Activated effector memory CD4-positive, alpha-beta T cell treated with anti-CD3 and anti-CD28 coated beads, Interleukin-2, amount 50 U/mL, for 16 hours (primary cell): ENCODE measurements around the gene C12orf76.
"Not testable (repeated sequence)": the region's sequence is repeated elsewhere in the genome, so short reads cannot be mapped to it uniquely, and the experiment has no call there.

ENCODE experiments used
- DNase-seq: peaks from one replicate; pipeline ENCODE4 v3.0.0-alpha.2; 2020

The C12orf76 gene, protein sequence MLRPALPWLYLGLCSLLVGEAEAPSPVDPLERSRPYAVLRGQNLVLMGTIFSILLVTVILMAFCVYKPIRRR

DNA sequence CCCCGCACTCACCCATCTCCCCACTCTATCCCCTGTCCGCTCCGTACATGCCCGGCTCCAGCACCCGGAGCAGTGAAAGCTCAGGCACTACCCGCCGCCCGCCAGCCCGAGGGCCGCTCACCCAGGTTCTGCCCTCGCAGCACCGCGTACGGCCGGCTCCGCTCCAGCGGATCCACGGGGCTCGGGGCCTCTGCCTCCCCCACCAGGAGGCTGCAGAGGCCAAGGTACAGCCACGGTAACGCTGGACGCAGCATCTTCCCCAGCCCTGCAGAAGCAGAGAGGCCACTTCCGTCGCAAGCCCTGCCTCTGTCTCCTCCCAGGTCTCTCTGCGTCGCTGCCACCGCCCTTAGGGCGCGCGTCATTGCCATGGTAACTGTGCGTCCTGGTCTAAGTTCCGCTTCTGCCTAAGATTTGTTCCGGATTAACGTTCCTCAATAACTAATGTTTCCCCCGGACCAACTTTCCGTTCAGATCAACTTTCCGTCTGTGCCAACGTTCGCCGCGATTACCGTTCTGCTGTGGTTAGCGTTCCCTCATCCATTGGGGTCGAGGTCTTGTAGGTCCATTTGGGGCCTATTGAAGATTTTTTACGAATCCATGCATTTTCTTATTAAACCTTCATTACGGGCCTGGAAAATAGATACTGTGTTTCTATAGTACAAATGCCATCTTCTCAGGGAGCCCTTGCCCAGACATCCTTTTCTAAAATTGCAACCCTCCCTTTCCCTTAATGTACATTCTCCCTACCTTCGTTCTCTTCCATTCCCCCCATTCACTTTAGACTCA is at the start of gene C12orf76:
TSS of gene C12orf76 (minus strand) at position 281 of the 786 bp plus-strand sequence. CDS start at position 254, 27 bp downstream.
- peak; percentile 96 for DNase-seq

DNA sequence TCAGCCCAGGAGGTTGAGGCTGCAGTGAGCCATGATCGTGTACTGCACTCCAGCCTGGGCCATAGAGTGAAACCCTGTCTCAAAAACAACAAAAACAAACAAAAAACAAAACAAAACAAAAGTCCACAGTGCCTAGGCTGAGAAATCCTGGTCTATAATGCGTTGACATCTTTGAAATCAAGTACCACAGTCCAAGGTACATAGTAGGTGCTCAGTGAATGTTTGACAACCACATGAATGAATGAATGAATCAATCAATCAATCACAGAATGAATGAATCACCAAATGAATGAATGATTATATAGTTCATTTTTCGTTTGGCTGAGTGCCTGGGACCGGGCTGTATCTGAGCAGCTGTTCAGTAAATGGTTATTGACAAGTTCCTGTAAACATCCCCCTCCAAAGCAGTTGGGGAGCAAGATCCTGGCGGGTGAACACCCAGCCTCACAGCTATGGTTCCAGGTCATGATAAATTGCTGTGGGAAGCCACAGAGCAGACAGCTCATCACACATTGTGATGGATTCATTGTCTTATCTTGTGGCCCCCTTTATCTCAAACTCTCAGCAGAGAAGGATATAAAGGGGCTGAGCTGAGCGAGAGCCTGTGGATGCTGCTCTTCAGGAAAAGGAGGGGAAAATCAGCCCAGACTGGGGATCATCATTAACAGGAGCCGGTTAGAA is 45.4 kb upstream of the C12orf76 start:
- no peak for DNase-seq

DNA sequence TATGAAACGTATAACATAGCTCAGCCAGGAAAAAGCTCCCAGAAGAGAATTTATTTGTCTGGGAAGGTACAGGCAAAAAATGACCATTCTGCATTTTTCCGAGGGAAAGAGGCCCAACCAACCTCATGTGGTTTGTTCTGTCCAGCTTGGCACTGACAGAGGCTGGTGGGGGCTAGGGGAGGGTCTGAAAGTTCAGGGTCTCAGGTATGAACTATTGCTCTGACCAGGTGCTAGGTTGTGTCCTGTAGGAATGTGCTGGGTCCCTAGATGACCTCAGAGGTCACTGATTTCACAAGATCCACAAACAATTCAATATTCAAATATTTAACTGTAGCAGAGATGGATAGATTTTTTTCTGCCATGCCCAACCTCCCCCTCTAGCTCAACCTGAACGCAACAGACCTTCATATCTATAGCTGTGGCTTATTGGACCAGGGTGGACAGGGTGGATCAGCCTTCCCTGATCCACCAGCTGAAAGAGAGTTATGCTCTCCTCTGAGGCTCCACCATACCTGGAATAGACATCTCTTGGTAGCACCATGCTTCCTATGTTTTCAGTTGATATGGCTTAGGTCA is 42.9 kb upstream of the C12orf76 start:
- DNase-seq: no peak

DNA sequence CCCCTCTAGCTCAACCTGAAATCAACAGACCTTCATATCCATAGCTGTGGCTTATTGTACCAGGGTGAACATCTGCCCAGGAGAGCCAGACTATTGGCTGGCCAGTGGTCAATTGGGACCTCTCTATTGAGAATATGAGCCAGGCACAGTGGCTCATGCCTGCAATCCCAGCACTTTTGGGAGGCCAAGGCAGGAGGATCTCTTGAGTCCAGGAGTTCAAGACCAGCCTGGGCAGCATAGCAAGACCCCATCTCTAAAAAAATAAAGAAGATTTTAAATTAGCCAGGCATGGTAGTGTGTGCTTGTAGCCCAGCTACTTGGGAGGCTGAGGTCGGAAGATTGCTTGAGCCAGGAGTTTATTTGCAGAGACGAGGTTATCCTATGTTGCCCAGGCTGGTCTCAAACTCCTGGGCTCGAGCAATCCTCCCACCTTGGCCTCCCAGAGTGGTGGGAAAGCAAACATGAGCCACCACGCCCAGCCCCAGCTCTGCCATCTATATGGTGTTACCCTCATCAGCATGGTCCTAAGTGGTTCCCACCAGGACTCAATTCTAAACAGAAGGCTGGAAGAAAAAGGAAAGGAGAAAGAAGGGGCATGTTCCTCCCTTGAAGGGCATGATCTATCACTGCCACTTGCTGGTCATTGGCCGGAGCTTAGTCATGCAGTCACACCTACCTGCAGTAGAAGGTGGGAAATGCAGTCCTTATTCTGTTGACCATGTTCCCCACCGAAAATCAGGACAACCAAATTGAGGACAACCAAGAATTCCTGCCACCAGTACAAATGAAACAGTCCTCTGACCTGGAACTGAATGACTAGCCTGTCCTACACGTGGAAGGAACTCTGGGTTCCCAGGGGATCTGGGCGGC is 42.2 kb upstream of the C12orf76 start:
- DNase-seq: no peak

DNA sequence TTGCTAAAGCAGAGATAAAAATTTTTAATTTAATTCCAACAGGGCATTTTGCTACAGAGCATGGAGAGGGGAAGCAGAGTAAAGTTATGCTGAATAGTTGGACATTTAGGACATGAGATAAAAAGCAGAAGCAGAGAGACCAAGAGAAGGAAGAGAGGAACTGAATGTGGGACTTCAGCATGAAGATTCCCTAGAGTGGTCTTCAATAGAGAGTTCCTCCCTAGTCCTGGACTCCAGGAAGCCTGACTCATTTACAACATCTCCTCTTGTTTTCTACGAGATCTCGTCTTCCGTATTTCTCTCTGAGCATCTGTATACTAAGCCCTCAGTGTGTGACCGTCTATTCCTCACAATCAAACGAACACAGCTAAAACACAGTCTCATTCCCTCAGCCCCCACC is 40.6 kb upstream of the C12orf76 start:
- DNase-seq: no peak

DNA sequence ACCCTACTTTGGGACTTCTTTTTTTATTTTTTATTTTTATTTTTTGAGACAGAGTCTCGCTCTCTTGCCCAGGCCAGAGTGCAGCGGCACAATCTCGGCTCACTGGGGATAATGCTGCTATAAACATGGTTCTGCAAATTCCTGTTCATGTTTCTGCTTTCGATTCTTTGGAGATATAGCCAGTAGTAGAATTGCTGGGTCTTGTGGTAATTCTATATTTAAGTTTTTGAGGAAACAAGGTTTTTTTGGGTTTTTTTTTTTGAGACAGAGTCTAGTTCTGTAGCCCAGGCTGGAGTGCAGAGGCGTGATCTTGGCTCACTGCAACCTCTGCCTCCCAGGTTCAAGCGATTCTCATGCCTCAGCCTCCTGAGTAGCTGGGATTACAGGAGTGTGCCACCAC is 39.9 kb upstream of the C12orf76 start:
- not testable (repeated sequence) for DNase-seq

DNA sequence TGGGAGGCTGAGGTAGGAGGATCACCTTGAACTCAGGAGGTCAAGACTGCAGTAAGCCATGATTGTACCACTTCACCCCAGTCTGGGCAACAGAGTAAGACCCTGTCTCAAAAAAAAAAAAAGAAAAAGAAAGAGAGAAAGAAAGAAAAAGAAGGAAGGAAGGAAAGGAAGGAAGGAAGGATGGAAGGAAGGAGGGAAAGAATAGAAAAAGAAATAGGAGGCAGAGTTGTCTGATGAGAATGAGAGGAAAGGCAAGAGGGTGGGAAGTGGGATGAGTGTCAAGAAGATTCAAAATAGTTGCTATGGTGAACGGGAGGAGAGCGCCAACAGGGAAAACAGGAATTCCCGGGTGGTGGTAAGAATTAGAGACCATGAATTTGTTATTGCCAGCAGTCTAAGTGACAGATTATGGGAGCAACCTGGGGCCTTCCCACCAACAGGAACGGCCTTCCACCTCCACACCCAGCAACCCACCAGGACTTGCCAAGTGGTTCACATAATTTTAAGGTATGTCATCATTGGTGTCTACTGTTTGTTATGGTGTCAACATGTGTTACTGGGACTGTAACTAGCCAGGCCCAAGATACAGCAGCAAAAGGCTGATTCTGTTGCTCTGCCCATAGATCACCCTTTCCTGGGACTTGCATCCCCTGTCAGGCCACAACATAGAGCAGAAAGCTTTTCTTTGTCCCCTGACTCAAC is 36.1 kb upstream of the C12orf76 start:
- no peak for DNase-seq

DNA sequence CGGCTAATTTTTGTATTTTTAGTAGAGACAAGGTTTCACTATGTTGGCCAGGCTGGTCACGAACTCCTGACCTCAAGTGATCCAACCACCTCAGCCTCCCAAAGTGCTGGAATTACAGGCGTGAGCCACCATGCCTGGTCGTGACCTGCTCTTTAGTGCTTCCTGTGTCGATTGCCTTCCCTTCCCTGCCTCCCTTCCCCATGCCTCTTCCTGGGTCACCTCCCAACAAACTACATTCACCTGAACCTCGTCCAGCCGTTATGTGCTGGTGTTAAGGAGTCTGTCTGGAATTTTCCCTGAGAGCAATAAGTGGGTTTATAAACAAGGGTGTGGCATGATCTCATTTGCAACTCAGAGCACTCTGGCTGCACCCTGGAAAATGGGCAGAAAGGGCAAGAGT is 32.1 kb upstream of the C12orf76 start:
- no peak for DNase-seq

DNA sequence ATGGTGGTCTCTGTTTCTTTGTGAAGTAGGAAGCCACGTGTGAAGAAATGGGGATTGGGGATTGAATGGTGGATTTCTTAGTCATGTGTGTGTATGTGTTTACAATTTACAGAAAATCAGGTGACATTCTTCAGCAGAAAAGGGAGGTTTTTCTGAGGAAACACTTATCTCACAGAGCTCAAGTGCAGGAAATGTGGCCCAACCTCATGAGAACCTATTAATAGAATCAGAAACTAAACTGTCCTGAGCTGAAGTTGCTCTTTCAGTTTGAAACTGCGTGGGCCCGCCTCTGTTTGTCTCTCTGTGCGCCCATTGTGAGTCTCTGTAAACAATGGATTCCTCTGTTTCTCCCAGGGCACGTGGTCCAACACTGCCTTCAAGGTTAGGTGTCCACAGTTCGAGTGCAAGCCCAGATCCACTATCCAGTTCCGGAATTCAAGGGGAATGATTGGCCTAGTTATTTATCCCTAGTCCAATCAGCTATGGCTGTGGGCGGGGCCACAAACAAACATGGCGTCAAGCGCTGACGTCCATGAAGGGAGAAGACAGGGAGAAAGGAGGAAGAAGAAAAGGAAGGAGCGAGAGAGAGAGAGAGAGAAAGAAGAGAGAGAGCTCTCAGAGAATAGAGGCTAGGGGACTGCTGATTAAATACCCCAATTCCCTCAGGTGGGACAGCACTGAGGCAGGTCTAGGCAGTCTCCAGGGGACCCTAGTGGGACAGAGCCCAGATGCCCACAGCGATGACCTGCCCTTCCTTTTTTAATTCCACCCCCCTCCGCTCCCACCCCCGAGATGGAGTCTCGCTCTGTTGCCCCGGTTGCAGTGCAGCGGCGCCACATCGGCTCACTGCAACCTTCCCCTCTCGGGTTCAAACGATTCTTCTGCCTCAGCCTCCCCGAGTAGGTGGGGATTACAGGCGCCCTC is 31.4 kb upstream of the C12orf76 start:
- peak; percentile 89 for DNase-seq

DNA sequence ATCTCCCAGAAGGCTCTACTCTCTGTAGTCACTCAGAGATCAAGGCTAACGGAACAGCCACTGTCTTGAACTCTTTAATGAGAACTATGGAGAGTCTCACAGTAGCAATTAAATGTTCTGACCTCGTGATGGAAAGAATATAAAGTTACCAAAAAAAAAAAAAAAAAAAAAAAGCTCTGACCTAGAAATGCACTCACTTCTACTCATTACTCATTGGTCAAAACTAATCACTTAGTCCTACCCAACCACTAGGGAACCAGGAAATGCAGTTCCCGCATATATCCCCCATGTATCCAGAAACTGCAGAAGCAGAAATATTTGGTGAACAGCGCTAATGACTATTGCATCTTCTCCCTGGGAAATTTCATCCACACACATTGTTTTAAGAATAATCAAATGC is 29.5 kb upstream of the C12orf76 start:
- DNase-seq: no peak

DNA sequence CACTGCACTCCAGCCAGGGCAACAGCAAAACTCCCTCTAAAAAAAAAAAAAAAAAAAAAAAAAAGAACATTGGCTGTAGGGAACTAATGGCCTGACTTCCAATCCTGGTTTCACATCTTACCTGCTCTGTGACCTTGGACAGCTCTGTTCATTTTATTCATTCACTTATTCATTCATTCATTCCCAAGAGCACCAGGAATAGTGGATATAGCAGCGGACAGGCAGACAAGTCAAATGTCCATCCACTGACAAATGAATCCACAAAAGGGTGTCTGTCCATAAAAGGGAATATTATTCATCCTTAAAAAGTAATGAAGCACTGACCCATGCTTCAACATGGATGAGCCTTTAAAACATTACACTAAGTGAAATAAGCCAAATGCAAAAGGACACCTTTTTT is 27.6 kb upstream of the C12orf76 start:
- no peak for DNase-seq

DNA sequence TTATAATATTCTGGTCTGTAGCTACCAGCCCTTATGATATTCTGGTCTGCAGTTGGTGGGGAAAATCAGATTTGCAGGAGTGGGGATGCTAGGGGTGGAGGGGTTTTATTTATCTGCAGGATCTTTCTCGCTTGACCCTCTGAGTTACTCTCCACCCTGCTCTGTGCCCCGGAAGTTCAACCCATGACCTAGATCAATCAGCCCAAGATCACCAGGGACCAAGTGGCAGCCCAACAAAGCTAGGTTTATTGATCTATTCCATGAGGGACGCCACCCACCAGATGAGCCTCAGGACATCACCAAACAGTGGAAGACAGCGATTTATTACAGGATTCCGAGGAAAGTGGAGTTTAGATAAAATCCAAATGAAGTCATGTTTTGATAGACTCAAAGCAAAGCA is 25.8 kb upstream of the C12orf76 start:
- no peak for DNase-seq

DNA sequence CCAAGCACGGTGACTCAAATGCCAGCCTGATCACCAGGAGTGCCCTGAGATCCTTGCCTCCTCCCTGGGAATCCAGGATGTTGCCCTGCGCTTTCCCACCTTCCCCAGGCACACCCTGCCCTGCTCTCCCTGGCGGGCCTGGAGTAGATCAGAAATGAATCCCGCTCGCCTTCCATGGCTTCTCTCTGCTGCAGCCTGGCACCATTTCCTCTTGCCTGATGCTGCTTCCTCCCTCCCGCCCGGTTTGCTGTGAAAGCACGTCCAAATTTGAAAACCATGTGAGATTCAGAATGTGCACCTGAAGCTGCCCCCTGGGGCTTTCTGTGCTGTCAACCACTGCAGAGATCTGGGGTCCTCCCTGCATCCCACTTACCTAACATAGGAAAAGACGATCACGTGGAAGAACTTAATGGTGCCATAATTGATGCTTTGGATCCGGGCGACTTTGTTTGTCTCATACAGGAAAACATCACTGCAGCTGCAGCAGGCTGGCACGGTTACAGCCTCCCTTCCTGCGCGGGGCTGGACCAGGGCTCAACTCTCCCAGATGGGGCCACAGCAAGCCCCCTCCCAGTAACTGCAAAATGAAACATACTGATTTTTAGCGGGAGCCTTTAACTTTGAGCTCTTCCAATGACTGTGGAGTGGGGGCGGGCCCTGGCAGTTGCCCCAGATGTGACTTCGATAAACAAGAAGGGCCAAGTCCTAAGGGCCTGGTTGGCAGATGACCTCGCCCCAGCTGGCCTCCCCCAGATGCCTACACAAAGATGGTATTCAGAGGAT is 24.9 kb upstream of the C12orf76 start:
- DNase-seq: peak; percentile 72

DNA sequence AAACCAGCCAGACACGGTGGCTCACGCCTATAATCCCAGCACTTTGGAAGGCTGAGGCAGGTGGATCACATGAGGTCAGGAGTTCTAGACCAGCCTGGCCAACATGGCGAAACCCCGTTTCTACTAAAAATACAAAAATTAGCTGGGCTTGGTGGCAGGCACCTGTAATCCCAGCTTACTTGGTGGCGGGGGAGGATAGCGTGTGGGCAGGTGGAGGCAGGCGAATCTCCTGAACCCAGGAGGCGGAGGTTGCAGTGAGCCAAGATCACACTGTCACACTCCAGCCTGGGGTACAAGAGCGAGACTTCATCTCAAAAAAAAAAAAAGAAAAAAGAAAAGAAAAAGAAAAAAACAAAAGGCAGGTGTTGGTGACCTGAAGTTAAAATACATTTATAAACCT is 24.3 kb upstream of the C12orf76 start:
- not testable (repeated sequence) for DNase-seq

DNA sequence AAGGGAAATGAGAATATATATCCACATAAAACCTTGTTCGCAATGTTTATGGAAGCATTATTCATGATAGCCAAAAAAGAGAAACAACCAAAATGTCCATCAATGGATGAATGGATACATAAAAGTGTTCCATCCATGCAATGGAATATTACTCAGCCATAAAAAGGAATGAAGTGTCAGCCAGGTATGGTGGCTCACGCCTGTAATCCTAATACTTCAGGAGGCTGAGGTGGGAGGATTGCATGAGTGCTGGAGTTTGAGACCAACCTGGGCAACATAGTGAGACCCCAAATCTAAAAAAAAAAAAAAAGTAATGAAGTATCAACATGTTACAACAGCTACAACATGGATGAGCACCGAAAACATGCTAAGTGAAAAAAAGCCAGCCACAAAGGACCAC is 23.6 kb upstream of the C12orf76 start:
- DNase-seq: no peak

DNA sequence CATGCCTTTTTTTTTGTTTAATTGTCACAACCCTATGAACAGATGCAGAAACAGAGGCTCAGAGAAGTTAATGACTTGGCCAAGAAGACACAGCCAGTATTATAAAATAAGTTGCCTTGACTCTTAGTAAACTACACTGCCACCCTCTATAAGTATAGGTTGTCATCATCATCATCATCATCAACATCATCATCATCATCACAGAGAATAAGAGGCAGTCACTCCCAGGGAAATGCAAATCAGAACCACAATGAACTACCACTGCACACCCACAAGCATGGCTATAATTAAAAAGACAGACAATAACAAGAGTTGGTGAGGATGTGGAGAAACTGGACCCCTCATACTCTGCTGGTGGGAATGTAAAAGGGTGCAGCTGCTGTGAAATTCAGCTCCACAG is 23.2 kb upstream of the C12orf76 start:
- DNase-seq: no peak

DNA sequence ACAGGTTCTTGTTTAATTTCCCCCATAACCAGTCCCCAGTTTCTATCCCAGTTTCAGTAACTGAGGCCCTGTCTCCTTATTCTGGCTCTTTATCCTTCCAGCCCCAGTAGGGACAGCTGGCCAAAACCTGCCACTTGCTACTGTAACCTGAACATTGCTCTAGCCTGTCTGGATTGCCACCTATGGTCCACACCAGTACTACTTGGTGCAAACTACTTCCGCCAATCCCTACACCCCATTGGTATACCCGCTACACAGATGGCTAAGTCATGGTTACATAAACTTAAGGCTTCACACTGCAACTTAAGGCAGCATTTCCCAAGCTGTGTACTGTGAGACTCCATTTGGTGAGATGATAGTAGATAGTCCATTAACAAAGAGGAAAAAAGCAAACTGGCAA is 20.3 kb upstream of the C12orf76 start:
- DNase-seq: no peak

DNA sequence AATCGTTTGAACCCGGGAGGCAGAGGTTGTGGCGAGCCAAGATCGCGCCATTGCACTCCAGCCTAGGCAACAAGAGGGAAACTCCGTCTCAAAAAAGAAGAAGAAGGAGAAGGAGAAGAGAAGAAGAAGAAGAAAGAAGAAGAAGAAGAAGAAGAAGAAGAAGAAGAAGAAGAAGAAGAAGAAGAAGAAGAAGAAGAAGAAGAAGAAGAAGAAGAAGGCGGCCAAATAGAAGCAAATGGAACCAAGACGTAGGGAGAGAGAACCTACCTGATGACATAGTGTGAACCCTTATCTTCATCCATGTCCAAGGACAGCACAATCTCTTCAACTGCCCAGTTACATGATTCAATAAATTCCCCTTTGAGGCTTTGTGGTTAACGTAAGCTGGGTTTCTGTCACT is 19.8 kb upstream of the C12orf76 start:
- not testable (repeated sequence) for DNase-seq

DNA sequence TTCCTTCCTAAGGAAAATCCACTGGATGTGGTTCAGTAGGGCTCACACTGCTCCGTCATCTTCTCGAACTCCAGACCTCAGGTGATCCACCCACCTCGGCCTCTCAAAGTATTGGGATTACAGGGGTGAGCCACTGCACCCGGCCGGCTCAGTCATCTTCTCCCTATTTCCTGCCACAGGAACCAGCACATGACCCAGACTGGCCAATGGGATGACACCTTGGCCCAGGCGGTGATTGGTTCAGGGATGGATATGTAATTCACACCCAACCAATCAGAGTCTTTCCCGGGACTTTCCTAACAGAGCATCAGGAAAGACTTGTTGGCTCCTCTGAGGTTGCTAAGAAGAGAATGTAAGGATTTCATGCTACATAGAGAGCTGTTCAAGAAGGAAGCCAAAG is 19.2 kb upstream of the C12orf76 start:
- DNase-seq: no peak

DNA sequence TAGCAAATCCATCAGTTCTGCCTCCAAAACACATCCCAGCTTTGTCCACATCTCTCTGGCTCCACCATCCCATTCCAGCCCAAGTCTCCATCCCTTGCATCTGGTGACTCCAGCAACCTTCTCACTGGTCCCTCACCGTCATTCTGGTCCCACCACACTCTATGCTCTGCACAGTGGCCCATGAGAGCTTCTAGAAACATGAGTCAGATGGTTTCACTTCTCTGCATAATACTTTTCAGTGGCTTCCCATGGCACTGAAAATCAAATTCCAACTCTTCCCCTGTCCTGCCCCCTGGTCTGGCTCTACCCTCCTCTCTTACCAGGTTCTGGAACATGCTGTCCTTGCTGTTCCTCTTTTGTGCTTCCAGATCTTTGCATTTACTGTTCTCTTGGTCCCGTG is 17.2 kb upstream of the C12orf76 start:
- DNase-seq: no peak
